Measurements from ENCODE around the gene COL19A1. TPM values are rescaled to one million over a fixed set of nuclear protein-coding genes. Genes with fewer than 3 reads are reported as not detected.

Gene COL19A1
- total and polyA plus RNA-seq, 2 donors from 2014 or later, result 0.60 to 1.1 TPM

GRCh38 chr6:69973763-69974162, 107.4 kb downstream of the COL19A1 start:
- FAIRE-seq, result no peak
- no peak overlapping the region for H3K4me3 ChIP-seq (ENCODE audit: low read length in 3 of 3)
- no peaks in the 10 kb centered on the region for H3K4me1 ChIP-seq (ENCODE audit: control insufficient read depth in 2 of 3, insufficient read depth in 2 of 3, low read depth in 1 of 3, low read length in 3 of 3)
- TF ChIP-seq CTCF (IDR thresholded peaks at IDR 0.05; ENCODE audit: borderline replicate concordance, extremely low read depth, insufficient read depth), result no peak
- H3K27ac ChIP-seq (ENCODE audit: low read depth in 2 of 2, low read length in 2 of 2), result no peak overlapping the region
- H3K36me3 ChIP-seq (ENCODE audit: control insufficient read depth in 2 of 3, insufficient read depth in 3 of 3, low read length in 3 of 3), result no peaks in the 10 kb centered on the region
- no peak for DNase-seq
- no peaks in the 10 kb centered on the region for H3K9me3 ChIP-seq (ENCODE audit: control insufficient read depth in 2 of 3, insufficient read depth in 1 of 3, low read length in 3 of 3)
- no peaks in the 10 kb centered on the region for H3K27me3 ChIP-seq (ENCODE audit: control insufficient read depth, insufficient read depth, low read length)
- no peak overlapping the region for H3K9ac ChIP-seq (ENCODE audit: low read length in 3 of 3)
- intact Hi-C loops (cut with DNase I), result no loop called here

GRCh38 chr6:69974193-69974592, 107.8 kb downstream of the COL19A1 start:
- Histone ChIP-seq H3K36me3 (ENCODE audit: control insufficient read depth in 2 of 3, insufficient read depth in 3 of 3, low read length in 3 of 3) (no peaks in the 10 kb centered on the region), H3K9me3 (ENCODE audit: control insufficient read depth in 2 of 3, insufficient read depth in 1 of 3, low read length in 3 of 3) (no peaks in the 10 kb centered on the region), H3K4me1 (ENCODE audit: control insufficient read depth in 2 of 3, insufficient read depth in 2 of 3, low read depth in 1 of 3, low read length in 3 of 3) (no peaks in the 10 kb centered on the region), H3K27ac (ENCODE audit: low read depth in 2 of 2, low read length in 2 of 2) (no peak overlapping the region), H3K27me3 (ENCODE audit: control insufficient read depth, insufficient read depth, low read length) (no peaks in the 10 kb centered on the region), H3K4me3 (ENCODE audit: low read length in 3 of 3) (no peak overlapping the region), H3K9ac (ENCODE audit: low read length in 3 of 3) (no peak overlapping the region)
- intact Hi-C loops (cut with DNase I), result no loop called here
- DNase-seq (peak in 2 of 5 donors; percentile 5 to 14), FAIRE-seq (no peak)
- TF ChIP-seq CTCF (IDR thresholded peaks at IDR 0.05; ENCODE audit: borderline replicate concordance, extremely low read depth, insufficient read depth), result no peak

- DNase-seq, result no peak
- no peak overlapping the region for H3K27ac ChIP-seq (ENCODE audit: low read depth in 2 of 2, low read length in 2 of 2)
- intact Hi-C loops (cut with DNase I), result no loop called here
- H3K36me3 ChIP-seq (ENCODE audit: control insufficient read depth in 2 of 3, insufficient read depth in 3 of 3, low read length in 3 of 3), result no peaks in the 10 kb centered on the region
- no peak overlapping the region for H3K4me3 ChIP-seq (ENCODE audit: low read length in 3 of 3)
- no peaks in the 10 kb centered on the region for H3K9me3 ChIP-seq (ENCODE audit: control insufficient read depth in 2 of 3, insufficient read depth in 1 of 3, low read length in 3 of 3)
- H3K9ac ChIP-seq (ENCODE audit: low read length in 3 of 3), result no peak overlapping the region
- no peak for FAIRE-seq
- H3K27me3 ChIP-seq (ENCODE audit: control insufficient read depth, insufficient read depth, low read length), result no peaks in the 10 kb centered on the region
- no peaks in the 10 kb centered on the region for H3K4me1 ChIP-seq (ENCODE audit: control insufficient read depth in 2 of 3, insufficient read depth in 2 of 3, low read depth in 1 of 3, low read length in 3 of 3)
- TF ChIP-seq CTCF (IDR thresholded peaks at IDR 0.05; ENCODE audit: borderline replicate concordance, extremely low read depth, insufficient read depth), result no peak
These were observed 110.3 kb downstream of the COL19A1 start for GRCh38 chr6:69976591-69977090.

GRCh38 chr6:69980624-69981023, 114.3 kb downstream of the COL19A1 start:
- intact Hi-C loops (cut with DNase I), result no loop called here
- Histone ChIP-seq H3K4me3 (ENCODE audit: low read length in 3 of 3) (no peak overlapping the region), H3K4me1 (ENCODE audit: control insufficient read depth in 2 of 3, insufficient read depth in 2 of 3, low read depth in 1 of 3, low read length in 3 of 3) (no peaks in the 10 kb centered on the region), H3K27me3 (ENCODE audit: control insufficient read depth, insufficient read depth, low read length) (no peaks in the 10 kb centered on the region), H3K36me3 (ENCODE audit: control insufficient read depth in 2 of 3, insufficient read depth in 3 of 3, low read length in 3 of 3) (no peaks in the 10 kb centered on the region), H3K9me3 (ENCODE audit: control insufficient read depth in 2 of 3, insufficient read depth in 1 of 3, low read length in 3 of 3) (no peaks in the 10 kb centered on the region), H3K27ac (ENCODE audit: low read depth in 2 of 2, low read length in 2 of 2) (no peak overlapping the region), H3K9ac (ENCODE audit: low read length in 3 of 3) (no peak overlapping the region)
- FAIRE-seq, result no peak
- TF ChIP-seq CTCF (IDR thresholded peaks at IDR 0.05; ENCODE audit: borderline replicate concordance, extremely low read depth, insufficient read depth), result no peak
- no peak for DNase-seq
